GM12891 (cell line): Measurements from ENCODE around the gene CFAP53.

Source experiments
- PAX5 ChIP-seq: IDR thresholded peaks from 2 replicates; pipeline ENCODE4 v1.6.1; 2011; ENCODE audit warnings: low read length, moderate library complexity, mild to moderate bottlenecking; ENCODE audit not compliant: insufficient read depth, severe bottlenecking
- POLR2A ChIP-seq: IDR thresholded peaks from 2 replicates; pipeline ENCODE4 v1.6.1; 2011; ENCODE audit warnings: low read depth, low read length, control low read depth
- POLR2AphosphoS5 ChIP-seq: IDR thresholded peaks from 2 replicates; pipeline ENCODE4 v1.6.1; 2011; ENCODE audit warnings: low read depth, low read length, control low read depth
- SPI1 ChIP-seq: IDR thresholded peaks from 2 replicates; pipeline ENCODE4 v1.6.1; 2011; ENCODE audit warnings: low read depth, low read length, control low read depth
- TAF1 ChIP-seq: IDR thresholded peaks from 2 replicates; pipeline ENCODE4 v1.6.1; 2011; ENCODE audit warnings: low read depth, low read length, control low read depth

DNA sequence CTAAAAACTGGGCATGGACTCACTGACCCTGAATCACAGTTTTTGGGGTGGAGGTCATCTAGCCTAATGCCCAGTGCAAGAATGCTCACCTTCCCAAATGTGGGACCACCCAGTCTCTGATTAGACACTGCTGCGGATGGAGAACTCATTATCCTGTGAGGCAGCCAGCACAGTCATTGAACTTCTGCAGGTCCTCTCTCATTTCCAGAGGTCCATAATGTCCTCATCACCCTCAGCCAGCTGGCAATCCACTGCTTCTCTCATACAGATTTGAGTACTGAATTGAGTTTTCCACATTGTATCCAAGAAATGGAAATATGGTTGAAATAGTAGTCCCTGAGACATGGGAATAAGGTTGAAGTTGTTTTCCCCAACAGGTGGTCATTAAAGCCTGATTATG, 66.4 kb downstream of the CFAP53 start:
- TF ChIP-seq SPI1 (no peak), POLR2AphosphoS5 (no peak), TAF1 (no peak), POLR2A (no peak), PAX5 (no peak)
